ENCODE results near the gene CITED2.
A peak's percentile ranks its signal among the peaks of the same experiment; 100 is the strongest.

CITED2 gene

DNA sequence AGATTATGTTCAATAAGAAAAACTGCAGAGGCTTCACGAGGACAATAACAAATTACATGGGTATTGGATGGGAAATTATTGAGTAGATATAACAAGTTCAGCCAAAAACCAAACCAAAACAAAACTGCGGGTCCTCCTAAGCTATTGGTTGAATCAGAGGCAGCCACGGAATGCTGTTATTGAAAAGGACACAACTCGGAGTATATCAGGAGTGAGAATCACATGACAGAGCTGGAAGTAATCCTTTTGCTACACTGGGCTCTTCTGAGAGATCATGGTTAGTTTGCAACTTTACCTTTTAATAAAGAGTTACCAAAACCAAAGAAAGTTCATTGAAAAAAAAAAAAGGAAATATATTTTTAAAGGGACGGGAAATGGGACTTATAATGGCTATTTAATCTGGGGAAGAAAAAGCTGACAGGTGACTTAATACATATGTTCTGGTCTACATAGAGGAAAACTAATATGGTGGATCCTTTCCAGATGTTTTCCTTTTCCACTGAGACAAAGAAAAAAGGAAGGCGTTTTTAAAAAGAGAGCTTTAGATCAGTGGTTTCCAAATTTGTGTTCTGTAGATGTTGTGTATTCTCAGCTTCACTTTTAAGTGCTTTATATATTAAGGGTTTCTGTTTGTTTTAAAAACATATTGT, 6.9 kb upstream of the CITED2 start:
- no peak for DNase-seq

DNA sequence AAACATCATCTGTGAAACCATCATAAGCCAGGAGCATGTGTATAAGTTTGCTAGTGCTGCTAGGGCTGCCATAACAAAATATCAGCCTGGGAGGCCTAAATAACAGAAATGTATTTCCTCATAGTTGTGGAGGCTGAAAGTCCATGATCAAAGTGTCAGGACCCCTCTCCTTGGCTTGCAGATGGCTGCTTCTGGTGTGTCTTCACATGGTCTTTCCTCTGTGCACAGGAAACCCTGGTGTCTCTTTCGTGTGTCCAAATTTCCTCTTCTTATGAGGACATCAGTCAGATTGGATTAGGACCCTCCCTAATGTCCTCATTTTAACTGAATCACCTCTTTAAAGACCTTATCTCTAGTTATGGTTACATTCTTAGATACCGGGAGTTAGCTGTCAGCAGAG, 6.2 kb upstream of the CITED2 start:
- no peak for DNase-seq

DNA sequence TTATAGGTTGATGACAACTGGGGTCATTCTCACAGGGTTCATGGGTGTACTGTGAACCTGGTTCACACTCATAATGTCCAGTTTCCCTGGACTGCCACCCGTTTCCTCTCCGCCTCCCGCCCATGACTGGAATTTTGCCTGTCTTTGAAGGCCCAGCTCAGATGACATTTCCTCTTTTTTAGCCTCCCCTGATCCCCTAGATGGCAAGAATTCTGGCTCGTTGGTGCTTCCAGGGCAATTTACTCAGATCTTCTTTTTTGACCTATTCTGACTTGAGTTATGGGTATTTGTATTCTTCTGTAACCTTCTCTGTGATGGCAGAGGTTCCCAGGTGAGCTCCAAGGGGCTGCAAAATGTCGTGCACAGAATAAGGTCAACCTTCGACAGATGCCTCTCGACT, 5.7 kb upstream of the CITED2 start:
- DNase-seq: no peak

DNA sequence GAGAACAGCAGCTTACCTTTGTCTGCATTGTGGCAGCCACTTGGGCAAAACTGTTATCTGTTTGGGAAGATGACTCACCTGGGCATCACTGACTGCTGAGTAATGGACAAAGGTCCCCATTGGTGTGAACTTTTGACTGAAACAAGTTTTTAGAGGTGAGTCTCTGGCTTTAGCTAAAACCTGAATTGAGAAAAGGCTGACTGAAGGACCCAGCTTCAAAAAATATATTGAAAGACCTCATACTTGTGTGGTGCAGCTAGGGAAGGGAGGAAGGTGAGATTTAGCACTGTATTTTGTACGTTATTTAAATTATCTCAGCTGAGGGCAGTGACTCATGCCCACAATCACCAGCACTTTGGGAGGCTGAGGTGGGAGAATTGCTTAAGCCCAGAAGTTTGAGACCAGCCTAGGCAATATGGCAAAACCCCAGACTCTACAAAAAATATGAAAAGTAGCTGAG, 4.5 kb upstream of the CITED2 start:
- no peak for DNase-seq

DNA sequence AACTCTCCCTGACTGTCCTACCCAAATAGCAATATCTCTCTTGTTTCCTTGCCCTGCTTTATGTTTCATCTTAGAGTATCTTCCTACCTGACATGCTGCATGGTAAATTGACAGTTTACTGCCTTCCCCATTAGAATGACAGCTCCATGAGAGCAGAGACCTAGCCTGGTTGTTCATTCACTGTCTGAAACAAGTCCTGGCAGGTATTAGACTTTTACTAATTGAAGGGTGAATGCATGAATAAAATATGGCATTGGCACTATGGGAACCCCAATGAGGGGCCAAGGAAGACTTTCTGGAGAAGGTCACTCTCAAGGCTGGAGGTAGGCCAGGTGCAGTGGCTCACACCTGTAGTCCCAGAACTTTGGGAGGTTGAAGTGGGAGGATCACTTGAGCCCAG, 3.8 kb upstream of the CITED2 start:
- DNase-seq: no peak

DNA sequence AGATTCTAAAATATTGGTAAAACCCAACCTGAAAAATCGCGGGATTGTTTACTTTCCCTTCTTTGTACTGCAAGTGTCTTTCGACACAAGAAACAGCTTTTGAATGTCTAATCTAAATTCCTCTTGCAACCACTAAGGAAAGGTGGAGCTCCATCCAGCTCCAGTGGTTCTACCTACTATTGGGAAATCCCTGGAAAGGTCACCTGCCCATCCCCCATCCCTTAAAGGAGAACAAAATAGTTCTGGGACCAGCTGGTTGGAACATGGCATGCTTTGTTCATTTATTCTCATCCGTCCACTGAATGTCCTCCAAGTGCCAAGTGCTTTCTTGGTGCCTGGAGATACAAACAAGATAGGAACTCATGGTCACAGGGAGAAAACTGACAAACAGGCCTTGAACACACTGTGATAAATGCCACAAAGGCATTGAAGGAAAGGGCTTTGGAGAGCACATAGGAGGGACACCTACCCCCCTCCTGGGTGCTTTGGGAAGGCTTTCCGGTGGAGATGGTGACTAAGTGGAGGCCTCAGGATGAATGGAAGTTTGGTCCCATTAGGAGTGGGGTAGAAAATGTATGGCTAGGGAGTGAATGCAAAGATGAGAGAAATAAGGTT, 2.3 kb upstream of the CITED2 start:
- DNase-seq: no peak

DNA sequence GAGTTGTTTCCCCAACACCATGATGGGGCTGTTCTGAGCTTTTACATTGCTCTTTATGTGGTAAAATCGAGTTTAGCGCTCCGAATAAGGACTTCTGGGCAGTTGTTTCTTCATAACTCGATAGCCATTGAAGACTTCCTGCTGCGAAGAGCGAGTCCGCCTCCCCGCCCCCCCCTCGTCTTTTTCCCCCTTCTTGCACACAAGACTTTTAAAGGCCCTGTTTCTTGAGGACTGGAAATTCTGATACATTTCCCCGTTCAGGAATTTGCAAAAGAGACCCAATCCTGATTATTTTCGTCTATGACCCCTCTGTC, 1.5 kb upstream of the CITED2 start:
- no peak for DNase-seq

DNA sequence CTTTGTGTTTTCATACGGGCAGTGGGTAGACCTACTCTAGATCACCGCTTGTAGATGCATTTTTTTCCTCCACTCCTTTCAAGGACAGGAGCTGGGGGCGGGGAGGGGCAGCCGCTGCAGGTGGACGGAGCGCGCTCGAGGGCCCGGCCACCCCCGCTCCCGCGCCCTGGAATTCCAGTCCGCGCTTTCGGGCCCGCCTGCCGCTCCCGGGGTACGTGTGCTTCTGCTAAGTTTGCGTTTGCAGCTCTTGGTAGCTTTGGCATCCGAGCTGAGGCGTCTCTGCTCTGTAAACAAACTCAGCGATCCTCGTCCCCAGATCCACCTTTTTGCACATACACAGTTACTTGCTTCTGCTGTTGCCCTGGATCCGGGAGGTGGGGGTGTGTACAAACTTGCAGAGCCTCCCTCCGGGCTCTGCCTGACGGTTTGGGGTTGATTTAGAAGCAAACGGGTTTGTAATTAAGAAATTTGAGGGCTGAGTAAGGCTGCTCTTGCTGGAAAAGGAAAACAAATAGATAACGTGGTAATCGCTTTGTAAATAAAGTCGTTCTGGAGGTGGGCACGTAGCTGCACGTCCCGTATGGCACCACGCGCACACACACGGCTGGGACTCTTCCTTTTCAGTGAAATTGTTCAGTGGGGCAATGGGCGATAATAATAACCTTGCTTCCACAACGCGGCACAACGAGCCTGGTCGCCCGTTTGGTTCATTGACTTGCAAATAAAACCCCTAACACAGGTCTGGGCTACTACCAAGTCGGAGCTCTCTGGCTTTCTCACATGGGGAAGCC, 973 bp upstream of the CITED2 start:
- DNase-seq: peak; percentile 72

DNA sequence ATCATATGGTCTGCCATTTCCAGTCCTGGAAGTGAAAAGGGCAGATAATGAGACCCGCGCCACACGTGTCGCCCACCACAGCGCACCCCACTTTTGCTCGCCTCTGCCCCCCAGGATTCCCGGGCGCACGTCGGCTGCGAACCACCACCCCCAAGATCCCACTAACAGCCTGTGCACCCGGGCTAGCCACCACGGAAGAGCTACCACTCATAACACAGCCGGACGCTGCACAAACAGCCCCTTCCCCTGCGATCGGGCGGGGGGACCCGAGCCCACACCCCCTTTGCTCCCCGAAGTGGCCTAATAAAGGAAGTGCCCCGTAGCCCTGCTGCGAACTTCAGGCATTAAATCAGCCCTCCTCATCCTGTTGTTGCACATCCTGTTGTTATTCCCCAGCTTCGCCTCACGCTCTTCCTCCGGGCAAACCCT, 506 bp downstream of the CITED2 start:
- no peak for DNase-seq

DNA sequence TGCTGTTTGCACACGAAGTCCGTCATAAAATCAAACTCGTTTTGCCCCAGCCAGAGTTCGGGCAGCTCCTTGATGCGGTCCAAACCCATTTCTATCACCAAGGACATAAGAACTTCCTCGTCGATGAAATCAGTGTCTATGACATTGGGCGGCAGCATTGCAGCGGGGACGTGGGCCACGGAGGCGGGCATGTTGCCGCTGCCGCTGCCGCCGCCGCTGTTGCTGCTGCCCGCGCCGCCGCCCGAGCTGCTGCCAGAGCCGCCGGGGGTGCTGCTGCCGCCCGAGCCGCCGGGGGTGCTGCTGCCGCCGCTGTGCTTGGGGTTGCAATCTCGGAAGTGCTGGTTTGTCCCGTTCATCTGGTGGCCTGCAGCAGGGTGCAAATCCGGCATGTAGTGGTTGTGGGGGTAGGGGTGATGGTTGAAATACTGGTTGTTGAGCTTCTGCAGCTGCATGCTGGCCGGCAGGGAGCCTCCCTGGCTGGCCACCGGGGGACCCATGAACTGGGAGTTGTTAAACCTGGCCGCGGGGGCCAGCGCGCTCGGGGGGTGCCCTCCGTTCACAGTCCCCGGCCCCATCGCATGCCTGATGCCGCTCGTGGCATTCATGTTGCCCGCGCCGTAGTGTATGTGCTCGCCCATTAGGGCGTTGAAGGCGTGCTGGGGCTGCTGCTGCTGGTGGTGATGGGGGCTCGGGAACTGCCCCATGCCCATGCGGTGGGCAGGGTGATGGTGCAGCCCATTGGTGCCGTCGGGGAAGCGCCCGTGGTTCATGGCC, 1.1 kb downstream of the CITED2 start:
- no peak for DNase-seq

DNA sequence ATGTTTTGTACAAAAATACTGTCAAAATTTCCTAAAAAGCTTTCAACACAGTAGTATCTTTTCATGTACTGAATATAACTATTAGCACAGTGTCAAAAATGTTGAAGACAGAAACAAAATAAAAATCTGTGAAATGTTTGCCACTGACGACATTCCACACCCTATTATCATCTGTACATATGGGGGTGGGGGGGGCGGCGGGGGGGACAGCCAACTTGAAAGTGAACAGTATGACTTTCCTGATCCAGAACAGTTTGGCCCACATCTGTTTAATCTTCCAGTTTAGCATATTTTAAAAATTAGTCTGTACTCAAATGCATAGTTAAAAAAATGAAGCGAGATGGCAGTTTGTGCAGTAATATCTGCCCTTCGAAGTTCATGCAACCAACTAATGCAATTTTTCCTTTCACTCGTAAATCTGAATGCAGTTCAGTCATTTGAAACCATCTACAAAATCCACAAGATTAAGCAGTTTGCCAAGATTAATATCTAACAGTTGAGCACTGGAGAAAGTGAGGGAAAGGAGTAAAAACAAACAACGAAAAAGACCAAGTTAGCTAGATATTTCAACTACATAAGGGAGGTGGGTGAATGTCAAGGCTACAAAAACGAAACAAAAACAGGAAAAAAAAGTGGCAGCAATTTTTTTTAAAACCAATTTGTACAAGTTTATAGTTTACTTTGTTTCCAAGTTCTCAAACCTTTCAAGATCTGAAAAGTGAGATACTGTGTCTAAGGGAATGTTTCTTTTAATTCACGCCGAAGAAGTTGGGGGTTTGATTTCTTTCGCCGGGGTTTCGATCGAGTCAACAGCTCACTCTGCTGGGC, 1.9 kb downstream of the CITED2 start:
- DNase-seq: no peak

DNA sequence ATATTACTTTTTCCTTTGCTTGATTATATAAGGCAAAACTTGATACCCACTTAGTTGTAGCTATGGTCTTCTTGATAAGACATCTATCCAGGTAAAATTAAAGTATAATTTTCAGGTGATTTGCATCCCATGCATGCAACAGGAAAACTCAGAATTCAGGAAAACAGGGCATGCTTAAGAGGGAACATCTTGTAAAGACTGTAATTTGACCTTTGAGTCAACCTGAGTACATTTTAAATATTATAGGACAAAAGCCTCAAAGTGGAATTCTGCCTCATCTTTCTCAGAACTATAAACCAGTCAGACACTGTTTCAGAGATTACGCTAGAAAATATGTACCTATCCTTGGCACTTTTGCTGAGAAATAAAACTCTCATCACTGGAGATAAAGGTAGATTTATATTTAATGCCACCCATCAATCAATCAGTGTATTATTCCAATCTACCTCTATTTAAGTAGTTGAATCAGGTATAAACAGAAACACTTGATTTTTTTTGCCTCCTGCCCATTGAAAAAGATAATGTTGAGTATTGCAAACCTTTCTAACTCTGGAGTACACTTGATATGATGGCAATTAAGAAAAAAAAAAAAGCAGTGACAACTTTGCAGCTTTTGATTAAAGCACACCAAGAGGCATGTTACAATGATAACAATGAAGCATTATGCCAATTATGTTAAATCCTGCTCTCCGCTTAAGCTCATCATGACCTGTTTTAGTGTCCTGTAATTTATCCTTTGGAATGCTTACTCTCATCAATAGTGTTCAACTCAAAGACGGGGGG, 2.8 kb downstream of the CITED2 start:
- no peak for DNase-seq

DNA sequence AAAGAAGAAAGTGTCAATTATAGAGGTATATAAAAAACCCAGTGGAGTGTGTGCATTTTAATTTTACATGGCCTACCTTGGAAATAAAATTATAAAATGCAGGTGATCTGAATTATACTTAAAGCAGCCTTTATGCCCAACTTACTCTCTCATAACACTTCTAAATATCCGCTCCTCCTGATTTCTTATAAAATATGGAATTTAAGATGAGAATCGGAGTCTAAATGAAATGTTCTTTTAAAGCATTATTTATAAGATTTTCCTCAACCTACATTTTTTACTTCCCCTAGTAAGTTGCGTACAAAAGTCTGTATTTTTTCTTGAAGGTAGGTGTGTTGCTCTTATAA, 3.5 kb downstream of the CITED2 start:
- no peak for DNase-seq

DNA sequence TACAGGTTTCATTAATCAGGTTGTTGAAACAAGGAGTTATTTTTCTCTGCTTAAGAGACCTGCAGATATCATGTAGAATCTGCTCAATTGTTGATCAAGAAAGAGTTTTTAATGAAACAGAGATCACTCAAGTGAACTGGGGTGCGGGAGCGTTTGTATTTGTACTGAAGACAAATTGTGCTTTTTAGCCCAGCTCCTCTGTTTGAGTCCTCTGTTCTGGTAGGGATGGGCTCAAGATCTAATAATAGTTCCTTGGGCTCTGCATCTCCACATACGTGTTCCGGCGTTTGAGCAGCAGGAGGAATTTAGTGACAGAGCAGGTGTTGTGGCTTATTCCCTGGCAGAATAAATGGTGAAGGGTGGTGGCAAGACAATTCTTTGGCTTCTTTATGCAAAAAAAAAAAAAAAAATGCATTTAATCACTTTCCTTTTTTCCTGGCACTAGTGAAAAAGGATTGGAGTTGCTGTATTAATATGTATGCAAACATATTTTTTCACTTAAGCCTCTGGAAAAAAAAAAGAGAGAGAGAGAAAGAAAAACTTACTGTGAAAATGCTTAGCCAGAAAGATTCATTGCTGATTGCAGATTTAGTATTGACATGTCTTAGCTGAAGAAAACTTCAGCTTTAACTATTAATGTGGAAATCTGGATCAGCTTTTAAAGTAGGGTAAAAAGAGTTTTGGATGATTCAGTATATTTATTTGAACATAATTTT, 4.0 kb downstream of the CITED2 start:
- DNase-seq: no peak

DNA sequence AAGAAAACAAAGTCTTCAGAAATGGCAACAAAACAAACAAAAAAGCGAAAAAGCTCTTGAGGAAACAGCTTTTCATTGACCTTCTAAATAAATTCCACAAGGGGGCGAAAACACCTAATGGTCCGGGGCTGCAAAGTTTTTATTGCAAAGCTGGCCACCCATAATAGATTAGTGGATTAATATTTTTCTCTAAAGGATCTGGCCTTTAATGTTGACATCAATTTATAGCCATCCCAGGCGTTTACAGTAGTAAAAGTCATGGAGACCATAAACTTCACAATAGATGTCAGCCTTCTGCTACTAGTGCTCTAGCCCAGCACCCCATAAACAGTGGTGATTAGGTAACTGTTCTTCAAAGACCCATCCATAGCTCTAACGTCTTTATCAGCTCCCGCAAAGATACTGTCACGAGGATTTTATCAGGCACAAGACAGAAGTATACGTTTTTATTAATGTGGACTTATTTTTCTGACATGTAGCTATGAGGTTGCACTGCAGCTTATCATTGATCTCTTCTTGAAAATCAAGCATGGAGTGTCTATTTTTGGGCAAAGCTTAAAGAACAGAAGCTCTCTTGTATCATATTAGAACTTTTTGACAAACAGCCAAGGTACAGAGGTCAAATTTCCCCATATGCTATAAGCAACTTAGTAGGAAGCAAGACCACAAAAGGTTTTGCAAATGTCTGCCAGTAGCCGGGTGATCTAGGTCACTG, 4.7 kb downstream of the CITED2 start:
- DNase-seq: no peak

DNA sequence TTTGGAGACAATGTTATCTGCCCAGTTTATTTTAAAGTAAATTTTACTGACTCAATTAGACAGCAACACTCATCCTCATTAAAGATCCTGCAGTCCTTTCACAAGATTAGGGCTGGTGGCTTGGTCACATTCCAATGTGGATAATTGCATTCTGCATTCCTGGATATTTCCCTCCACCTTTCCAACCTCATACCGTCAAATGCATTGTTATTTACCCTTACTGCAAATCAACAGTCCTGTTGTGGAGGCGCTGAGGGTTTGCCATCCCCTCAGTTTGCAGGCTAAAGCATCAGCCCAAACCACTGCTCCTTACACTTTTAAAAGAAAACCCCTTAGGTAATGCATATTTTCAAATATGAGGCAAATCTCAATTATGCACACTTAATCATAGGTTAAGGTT, 5.4 kb downstream of the CITED2 start:
- no peak for DNase-seq

DNA sequence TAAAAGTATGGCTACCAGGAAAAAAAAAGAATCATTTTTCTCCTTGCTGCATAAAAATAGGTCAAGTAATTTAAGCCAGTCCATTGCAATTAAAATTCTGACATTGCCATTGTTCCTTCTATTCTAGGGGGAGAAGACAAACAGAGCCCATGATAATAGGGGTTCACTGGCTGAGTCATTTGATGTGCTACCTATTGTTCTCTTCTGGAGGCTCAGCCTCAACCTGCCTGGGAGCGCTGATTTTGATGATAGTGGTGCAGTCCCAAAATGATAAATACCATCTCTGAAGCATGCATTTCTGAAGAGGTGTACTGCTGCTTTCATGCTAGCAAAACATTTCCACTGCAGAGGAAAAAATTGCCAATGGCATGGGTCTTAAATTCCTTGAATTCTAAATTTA, 5.8 kb downstream of the CITED2 start:
- DNase-seq: no peak

DNA sequence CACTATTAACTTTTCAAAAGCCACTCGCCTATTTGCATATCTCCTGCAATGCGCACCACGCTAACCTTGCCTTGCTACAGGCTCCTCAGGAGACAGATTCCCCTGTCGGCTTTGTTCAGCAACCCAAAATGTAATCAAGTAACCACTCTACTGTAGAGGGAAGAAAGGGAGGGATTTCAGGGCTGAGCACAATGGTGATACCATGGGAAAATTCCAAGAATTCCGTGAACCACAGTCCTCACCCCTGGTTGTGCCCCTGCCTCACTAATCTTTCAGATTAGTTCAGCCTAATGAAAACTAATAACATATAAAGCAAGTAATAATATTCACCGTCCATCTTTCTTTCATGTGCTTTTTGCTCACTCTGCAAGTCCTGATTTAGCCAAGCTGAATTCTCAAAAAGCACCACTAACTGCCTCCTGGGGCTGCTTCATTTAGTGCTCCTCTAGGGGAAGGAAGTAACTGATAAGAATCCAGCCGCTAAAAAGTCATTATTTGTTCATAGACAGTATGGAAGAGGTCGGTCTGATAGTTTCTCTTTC, 6.6 kb downstream of the CITED2 start:
- no peak for DNase-seq

DNA sequence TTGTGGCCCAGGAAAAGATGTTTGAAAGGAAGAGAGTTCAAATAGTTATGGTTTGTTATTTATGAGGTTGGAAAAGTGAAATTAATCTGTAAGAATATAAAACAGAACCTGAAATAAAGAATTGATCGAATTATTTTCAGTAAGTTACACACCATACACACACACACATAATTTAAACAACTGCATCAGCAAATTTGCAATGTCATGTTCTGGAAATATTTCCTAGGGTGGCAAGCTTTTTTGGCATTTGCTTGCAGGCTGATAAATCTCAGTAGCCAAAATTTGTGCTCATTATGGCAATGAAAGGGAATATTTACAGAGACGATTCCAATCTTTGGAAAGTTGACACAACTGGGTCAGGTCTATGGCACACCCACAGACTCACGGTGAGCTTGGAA, 9.5 kb downstream of the CITED2 start:
- DNase-seq: no peak

DNA sequence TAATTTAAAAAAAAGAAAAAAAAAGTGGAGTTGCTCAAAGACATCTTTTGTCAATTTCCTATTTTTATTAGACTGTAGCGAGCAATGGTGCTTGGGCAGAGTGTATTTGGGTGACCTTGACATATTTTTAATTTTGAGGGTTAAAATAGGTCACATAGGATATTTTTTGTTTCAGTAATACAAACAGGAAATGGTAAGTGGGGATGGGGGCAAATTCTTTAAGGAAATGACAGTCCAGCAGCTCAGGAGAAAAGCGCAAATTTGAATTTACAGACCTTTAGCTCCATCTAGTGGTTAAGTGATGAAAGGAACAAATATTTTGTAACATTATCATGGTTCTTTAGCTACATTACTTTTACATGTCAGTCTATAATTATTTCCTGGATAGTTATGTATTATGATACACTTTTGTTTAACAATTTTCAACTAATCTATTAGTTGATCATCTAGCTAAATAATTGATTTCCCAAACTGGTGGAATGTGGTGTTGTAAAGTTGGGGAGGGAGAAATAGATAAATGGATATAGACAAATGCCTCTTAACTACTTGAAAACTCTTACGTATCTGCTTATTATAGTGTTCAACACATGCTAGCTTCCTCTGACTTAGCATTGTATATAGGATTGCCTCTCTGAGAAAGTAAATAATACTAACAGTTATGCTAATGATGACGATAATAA, 10.0 kb downstream of the CITED2 start:
- peak; percentile 68 for DNase-seq
